ELF-1 (cell line): Measurements from ENCODE around the gene KPNA3.
A peak's percentile ranks its signal among the peaks of the same experiment; 100 is the strongest.
"Not testable (repeated sequence)": the region's sequence is repeated elsewhere in the genome, so short reads cannot be mapped to it uniquely, and the experiment has no call there.

Source experiments
- DNase-seq: peaks from one replicate; pipeline ENCODE4 v3.0.0-alpha.2; 2016; ENCODE audit warnings: low read depth, low spot score

Gene KPNA3

GRCh38 chr13:49806126-49806536, 13.6 kb upstream of the KPNA3 start:
- no peak for DNase-seq

- not testable (repeated sequence) for DNase-seq
Measured at GRCh38 chr13:49803047-49803446, 10.6 kb upstream of the KPNA3 start.

GRCh38 chr13:49802426-49802825, 9.9 kb upstream of the KPNA3 start:
- DNase-seq: no peak

GRCh38 chr13:49791711-49792549, 552 bp downstream of the KPNA3 start:
- DNase-seq: peak; percentile 66

- DNase-seq: no peak
Measured at GRCh38 chr13:49791315-49791710, 1.2 kb downstream of the KPNA3 start.

GRCh38 chr13:49789968-49790367, 2.5 kb downstream of the KPNA3 start:
- no peak for DNase-seq

GRCh38 chr13:49786401-49787008, 6.0 kb downstream of the KPNA3 start:
- DNase-seq: no peak

- DNase-seq: no peak
Measured at GRCh38 chr13:49784886-49785570, 7.5 kb downstream of the KPNA3 start.

GRCh38 chr13:49783865-49784264, 8.6 kb downstream of the KPNA3 start:
- DNase-seq: no peak

GRCh38 chr13:49782784-49783183, 9.7 kb downstream of the KPNA3 start:
- DNase-seq: no peak

GRCh38 chr13:49781806-49782205, 10.7 kb downstream of the KPNA3 start:
- DNase-seq: no peak

GRCh38 chr13:49779721-49780120, 12.8 kb downstream of the KPNA3 start:
- no peak for DNase-seq

- DNase-seq: no peak
Measured at GRCh38 chr13:49777746-49778614, 14.5 kb downstream of the KPNA3 start.

GRCh38 chr13:49776871-49777270, 15.6 kb downstream of the KPNA3 start:
- DNase-seq: no peak

- DNase-seq: no peak
Measured at GRCh38 chr13:49774376-49775005, 18.0 kb downstream of the KPNA3 start.

GRCh38 chr13:49772828-49773227, 19.7 kb downstream of the KPNA3 start:
- DNase-seq: no peak

GRCh38 chr13:49761811-49762210, 30.7 kb downstream of the KPNA3 start:
- DNase-seq: not testable (repeated sequence)

GRCh38 chr13:49760558-49760957, 31.9 kb downstream of the KPNA3 start:
- no peak for DNase-seq

GRCh38 chr13:49759503-49759902, 33.0 kb downstream of the KPNA3 start:
- no peak for DNase-seq

GRCh38 chr13:49756263-49756662, 36.2 kb downstream of the KPNA3 start:
- no peak for DNase-seq

- DNase-seq: no peak
Measured at GRCh38 chr13:49754146-49754545, 38.3 kb downstream of the KPNA3 start.
